Neural cell (in vitro differentiated cells): ENCODE measurements around the gene MTCL1. TPM values are rescaled to one million over a fixed set of nuclear protein-coding genes. Genes with fewer than 3 reads are reported as not detected.

Source experiments
- H2AFZ ChIP-seq: fragments of 200-600, 300-800 bp; sonication (generic), shearing (Covaris generic); 2 replicates; pipeline ENCODE4 v1.6.0; 2014; ENCODE audit warnings: low read depth, mild to moderate bottlenecking, antibody characterized with exemption, low read length, moderate library complexity
- H3F3A ChIP-seq: fragments of 200-600 bp; shearing (Covaris generic); 2 replicates; pipeline ENCODE4 v1.6.1; 2016; ENCODE audit warnings: mild to moderate bottlenecking, moderate library complexity, mixed read lengths, antibody characterized with exemption, low read length; ENCODE audit not compliant: insufficient read depth, poor library complexity, severe bottlenecking
- H3K27ac ChIP-seq: fragments of 200-600, 300-800 bp; sonication (generic), shearing (Covaris generic); 2 replicates; pipeline ENCODE4 v1.5.1; 2014; ENCODE audit warnings: mild to moderate bottlenecking, low read length, moderate library complexity
- H3K27me3 ChIP-seq: fragments of 300-800, 200-600 bp; sonication (generic), shearing (Covaris generic); 2 replicates; pipeline ENCODE4 v1.6.0; 2014; ENCODE audit warnings: mild to moderate bottlenecking, low read depth, low read length, moderate library complexity; ENCODE audit not compliant: insufficient read depth
- H3K36me3 ChIP-seq: fragments of 300-800, 200-600 bp; sonication (generic), shearing (Covaris generic); 2 replicates; pipeline ENCODE4 v1.5.1; 2014; ENCODE audit warnings: mild to moderate bottlenecking, antibody characterized with exemption, low read length, moderate library complexity; ENCODE audit not compliant: insufficient read depth
- H3K4me2 ChIP-seq: fragments of 300-800, 200-600 bp; sonication (generic), shearing (Covaris generic); 2 replicates; pipeline ENCODE4 v1.6.0; 2014; ENCODE audit warnings: mild to moderate bottlenecking, low read length
- H3K4me3 ChIP-seq: fragments of 300-800, 200-600 bp; sonication (generic), shearing (Covaris generic); 2 replicates; pipeline ENCODE4 v1.5.1; 2014; ENCODE audit warnings: mild to moderate bottlenecking, low read length, moderate library complexity
- H3K79me2 ChIP-seq: fragments of 200-600 bp; shearing (Covaris generic); replicated peaks from 2 replicates; pipeline ENCODE4 v1.6.0; 2014; ENCODE audit warnings: mild to moderate bottlenecking, low read length, moderate library complexity; ENCODE audit not compliant: insufficient read depth
- H3K9ac ChIP-seq: fragments of 300-800, 200-600 bp; sonication (generic), shearing (Covaris generic); 2 replicates; pipeline ENCODE4 v1.6.1; 2016; ENCODE audit warnings: mild to moderate bottlenecking, low read length, mixed read lengths
- H3K9me2 ChIP-seq: fragments of 200-600 bp; shearing (Covaris generic); 2 replicates; pipeline ENCODE4 v1.6.1; 2016; ENCODE audit warnings: mild to moderate bottlenecking, low read length, mixed read lengths; ENCODE audit not compliant: insufficient read depth
- H3K9me3 ChIP-seq: fragments of 200-600, 300-800 bp; sonication (generic), shearing (Covaris generic); 2 replicates; pipeline ENCODE4 v1.6.1; 2016; ENCODE audit warnings: mild to moderate bottlenecking, mixed run types, low read length, moderate library complexity, mixed read lengths
- H4K20me1 ChIP-seq: fragments of 200-600 bp; shearing (Covaris generic); 2 replicates; pipeline ENCODE4 v1.6.1; 2016; ENCODE audit warnings: mild to moderate bottlenecking, mixed run types; ENCODE audit not compliant: insufficient read depth
- EP300 ChIP-seq: fragments of 450-650 bp; conservative IDR thresholded peaks from 2 replicates; pipeline ENCODE4 v1.6.1; 2014; ENCODE audit warnings: antibody characterized with exemption, mild to moderate bottlenecking, moderate library complexity; ENCODE audit not compliant: poor library complexity, severe bottlenecking
- EZH2 ChIP-seq: fragments of 200-600, 300-800 bp; shearing (Covaris generic), sonication (generic); IDR thresholded peaks from 2 replicates; pipeline ENCODE4 v1.6.1; 2014; ENCODE audit warnings: antibody characterized with exemption, low read length, borderline replicate concordance, mild to moderate bottlenecking; ENCODE audit not compliant: insufficient read depth, poor library complexity, severe bottlenecking
- MXI1 ChIP-seq: fragments of 450-650 bp; conservative IDR thresholded peaks from 2 replicates; pipeline ENCODE4 v1.6.1; 2014; ENCODE audit warnings: antibody characterized with exemption, mild to moderate bottlenecking; ENCODE audit not compliant: poor library complexity, severe bottlenecking
- POLR2AphosphoS5 ChIP-seq: IDR thresholded peaks from 2 replicates; pipeline ENCODE4 v1.6.1; 2012
- RAD21 ChIP-seq: fragments of 450-650 bp; conservative IDR thresholded peaks from 2 replicates; pipeline ENCODE4 v1.6.1; 2014; ENCODE audit warnings: antibody characterized with exemption, mild to moderate bottlenecking, moderate library complexity
- SMC3 ChIP-seq: fragments of 450-650 bp; conservative IDR thresholded peaks from 2 replicates; pipeline ENCODE4 v1.6.1; 2014; ENCODE audit warnings: antibody characterized with exemption, mild to moderate bottlenecking, moderate library complexity; ENCODE audit not compliant: poor library complexity
- TAF1 ChIP-seq: IDR thresholded peaks from 2 replicates; pipeline ENCODE4 v1.6.1; 2012; ENCODE audit warnings: low read depth
- polyA plus RNA-seq: library from polyadenylated mRNA; depleted of rRNA; stranded (reverse); fragments of >200 nt; gene quantifications from 2 replicates; pipeline ENCODE4 v1.2.3, GENCODE V29; 2014
- TF ChIP-seq, protein P1 (sequence below): fragments of 450-650 bp; IDR thresholded peaks from 2 replicates; pipeline ENCODE4 v1.5.1; 2014; ENCODE audit warnings: antibody characterized with exemption, mild to moderate bottlenecking, moderate library complexity; ENCODE audit not compliant: poor library complexity, severe bottlenecking
- TF ChIP-seq, protein P2 (sequence below): IDR thresholded peaks from 2 replicates; pipeline ENCODE4 v1.6.1; 2012; ENCODE audit warnings: borderline replicate concordance

MTCL1 gene
- polyA plus RNA-seq, 1 donor from 2014 or later: 20.8 TPM

DNA sequence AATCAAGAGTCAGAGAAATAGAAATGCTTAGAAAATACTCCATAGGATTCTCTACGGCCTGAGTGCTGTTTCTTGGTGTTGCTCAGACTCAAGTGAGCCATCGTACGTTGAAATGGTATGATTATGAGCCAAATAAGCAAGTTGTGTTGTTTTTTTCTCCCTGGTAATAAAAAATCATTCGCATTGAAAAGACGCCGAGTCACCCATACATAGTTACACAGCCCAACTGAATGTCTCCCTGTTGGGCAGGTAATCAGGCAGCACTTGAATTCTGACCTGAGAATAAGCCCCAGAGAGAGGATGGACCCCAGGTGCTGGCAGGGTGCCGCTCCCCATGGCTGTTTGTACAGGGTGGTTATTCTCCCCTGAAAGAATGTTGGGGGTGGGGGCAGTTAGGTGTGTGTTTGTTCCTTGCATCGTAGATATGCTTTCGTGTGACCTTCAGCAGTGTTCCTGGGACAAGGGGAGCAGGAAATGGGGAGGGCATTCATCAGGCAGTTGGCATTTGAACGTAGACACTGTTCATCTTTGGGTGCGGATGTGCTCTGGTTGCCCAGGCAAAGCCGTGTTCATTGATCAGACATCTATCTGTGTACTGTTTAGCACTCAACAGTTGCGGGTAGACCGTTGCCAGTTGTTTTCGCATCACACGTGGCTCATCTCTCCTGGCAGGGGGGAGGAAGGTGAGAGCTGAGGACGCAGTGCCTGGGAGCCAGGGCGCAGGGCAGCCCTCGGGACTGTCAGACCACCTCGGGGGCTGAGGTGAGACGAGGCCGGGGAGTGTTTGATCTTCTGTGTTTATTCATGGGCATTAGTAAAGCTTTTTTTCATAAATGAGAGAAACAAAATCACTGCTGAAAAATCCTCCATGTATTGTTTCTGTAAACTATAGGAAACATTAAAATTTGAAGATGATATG, 27.3 kb downstream of the MTCL1 start:
- H3K4me3 ChIP-seq: no peak overlapping the region
- H3K36me3 ChIP-seq: no peaks in the 10 kb centered on the region
- no peaks in the 10 kb centered on the region for H3K9me3 ChIP-seq
- no peak overlapping the region for H3K4me2 ChIP-seq
- no peaks in the 10 kb centered on the region for H3F3A ChIP-seq
- TF ChIP-seq TAF1 (no peak), SMC3 (no peak), EP300 (no peak), EZH2 (no peak), MXI1 (no peak)
- TF ChIP-seq, protein P1, sequence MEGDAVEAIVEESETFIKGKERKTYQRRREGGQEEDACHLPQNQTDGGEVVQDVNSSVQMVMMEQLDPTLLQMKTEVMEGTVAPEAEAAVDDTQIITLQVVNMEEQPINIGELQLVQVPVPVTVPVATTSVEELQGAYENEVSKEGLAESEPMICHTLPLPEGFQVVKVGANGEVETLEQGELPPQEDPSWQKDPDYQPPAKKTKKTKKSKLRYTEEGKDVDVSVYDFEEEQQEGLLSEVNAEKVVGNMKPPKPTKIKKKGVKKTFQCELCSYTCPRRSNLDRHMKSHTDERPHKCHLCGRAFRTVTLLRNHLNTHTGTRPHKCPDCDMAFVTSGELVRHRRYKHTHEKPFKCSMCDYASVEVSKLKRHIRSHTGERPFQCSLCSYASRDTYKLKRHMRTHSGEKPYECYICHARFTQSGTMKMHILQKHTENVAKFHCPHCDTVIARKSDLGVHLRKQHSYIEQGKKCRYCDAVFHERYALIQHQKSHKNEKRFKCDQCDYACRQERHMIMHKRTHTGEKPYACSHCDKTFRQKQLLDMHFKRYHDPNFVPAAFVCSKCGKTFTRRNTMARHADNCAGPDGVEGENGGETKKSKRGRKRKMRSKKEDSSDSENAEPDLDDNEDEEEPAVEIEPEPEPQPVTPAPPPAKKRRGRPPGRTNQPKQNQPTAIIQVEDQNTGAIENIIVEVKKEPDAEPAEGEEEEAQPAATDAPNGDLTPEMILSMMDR: no peak
- TF ChIP-seq, protein P2, sequence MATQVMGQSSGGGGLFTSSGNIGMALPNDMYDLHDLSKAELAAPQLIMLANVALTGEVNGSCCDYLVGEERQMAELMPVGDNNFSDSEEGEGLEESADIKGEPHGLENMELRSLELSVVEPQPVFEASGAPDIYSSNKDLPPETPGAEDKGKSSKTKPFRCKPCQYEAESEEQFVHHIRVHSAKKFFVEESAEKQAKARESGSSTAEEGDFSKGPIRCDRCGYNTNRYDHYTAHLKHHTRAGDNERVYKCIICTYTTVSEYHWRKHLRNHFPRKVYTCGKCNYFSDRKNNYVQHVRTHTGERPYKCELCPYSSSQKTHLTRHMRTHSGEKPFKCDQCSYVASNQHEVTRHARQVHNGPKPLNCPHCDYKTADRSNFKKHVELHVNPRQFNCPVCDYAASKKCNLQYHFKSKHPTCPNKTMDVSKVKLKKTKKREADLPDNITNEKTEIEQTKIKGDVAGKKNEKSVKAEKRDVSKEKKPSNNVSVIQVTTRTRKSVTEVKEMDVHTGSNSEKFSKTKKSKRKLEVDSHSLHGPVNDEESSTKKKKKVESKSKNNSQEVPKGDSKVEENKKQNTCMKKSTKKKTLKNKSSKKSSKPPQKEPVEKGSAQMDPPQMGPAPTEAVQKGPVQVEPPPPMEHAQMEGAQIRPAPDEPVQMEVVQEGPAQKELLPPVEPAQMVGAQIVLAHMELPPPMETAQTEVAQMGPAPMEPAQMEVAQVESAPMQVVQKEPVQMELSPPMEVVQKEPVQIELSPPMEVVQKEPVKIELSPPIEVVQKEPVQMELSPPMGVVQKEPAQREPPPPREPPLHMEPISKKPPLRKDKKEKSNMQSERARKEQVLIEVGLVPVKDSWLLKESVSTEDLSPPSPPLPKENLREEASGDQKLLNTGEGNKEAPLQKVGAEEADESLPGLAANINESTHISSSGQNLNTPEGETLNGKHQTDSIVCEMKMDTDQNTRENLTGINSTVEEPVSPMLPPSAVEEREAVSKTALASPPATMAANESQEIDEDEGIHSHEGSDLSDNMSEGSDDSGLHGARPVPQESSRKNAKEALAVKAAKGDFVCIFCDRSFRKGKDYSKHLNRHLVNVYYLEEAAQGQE: no peak
- no peak overlapping the region for H3K27ac ChIP-seq
- no peak overlapping the region for H3K9ac ChIP-seq
- H2AFZ ChIP-seq: no peak overlapping the region
- H3K79me2 ChIP-seq: no peaks in the 10 kb centered on the region
- H3K27me3 ChIP-seq: no peaks in the 10 kb centered on the region
- H3K9me2 ChIP-seq: no peaks in the 10 kb centered on the region
- H4K20me1 ChIP-seq: no peaks in the 10 kb centered on the region

DNA sequence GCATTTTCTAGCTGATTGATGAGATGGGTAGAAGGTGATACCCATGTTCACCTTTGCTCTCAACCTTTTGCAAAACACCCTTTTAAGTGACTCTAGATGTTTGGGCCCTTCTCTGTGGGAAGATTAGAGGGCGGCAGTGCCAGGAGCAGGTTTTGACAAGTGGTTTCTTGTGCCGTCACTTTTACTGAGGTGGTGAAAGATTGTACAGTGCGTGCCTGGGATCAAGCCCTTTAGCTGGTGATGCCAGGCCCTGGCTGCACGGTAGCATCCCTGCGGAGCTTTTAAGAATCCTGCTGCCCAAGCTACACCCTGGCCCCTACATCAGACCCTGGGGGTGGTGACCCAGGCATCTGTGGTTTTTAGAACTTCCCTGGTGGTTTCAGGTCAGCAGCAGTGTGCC, 29.1 kb downstream of the MTCL1 start:
- no peaks in the 10 kb centered on the region for H3K9me3 ChIP-seq
- H3K4me3 ChIP-seq: no peak overlapping the region
- no peaks in the 10 kb centered on the region for H3K79me2 ChIP-seq
- H3K27me3 ChIP-seq: no peaks in the 10 kb centered on the region
- TF ChIP-seq MXI1: no peak
- no peak for TF ChIP-seq EZH2
- no peak for TF ChIP-seq SMC3
- no peak for TF ChIP-seq POLR2AphosphoS5
- TF ChIP-seq TAF1: no peak
- TF ChIP-seq, protein P2: no peak
- TF ChIP-seq, protein P1: no peak
- no peak for TF ChIP-seq RAD21
- no peak for TF ChIP-seq EP300
- no peaks in the 10 kb centered on the region for H3K36me3 ChIP-seq
- no peaks in the 10 kb centered on the region for H3K9me2 ChIP-seq
- H4K20me1 ChIP-seq: no peaks in the 10 kb centered on the region
- no peak overlapping the region for H3K27ac ChIP-seq
- H2AFZ ChIP-seq: no peak overlapping the region
- H3K4me2 ChIP-seq: no peak overlapping the region
- no peaks in the 10 kb centered on the region for H3F3A ChIP-seq
- no peak overlapping the region for H3K9ac ChIP-seq
